HG02798 (cell line): ENCODE data around the gene ADAM30.
"Not testable (repeated sequence)": the region's sequence is repeated elsewhere in the genome, so short reads cannot be mapped to it uniquely, and the experiment has no call there.

Source experiments
- ATAC-seq: cut with Tn5 transposase; IDR thresholded peaks from one replicate; pipeline ENCODE4 v1.9.1; 2021; ENCODE audit warnings: mild to moderate bottlenecking; ENCODE audit not compliant: unreplicated experiment, poor library complexity

Gene ADAM30

GRCh38 chr1:119879510-119880434 lies 16.5 kb downstream of the ADAM30 start:
- no peak for ATAC-seq

- ATAC-seq: no peak
These were observed 18.1 kb downstream of the ADAM30 start for GRCh38 chr1:119878171-119878570.

- no peak for ATAC-seq
These were observed 22.1 kb downstream of the ADAM30 start for GRCh38 chr1:119874186-119874585.

GRCh38 chr1:119873135-119874015 lies 22.9 kb downstream of the ADAM30 start:
- ATAC-seq: no peak

GRCh38 chr1:119871881-119872280 lies 24.4 kb downstream of the ADAM30 start:
- no peak for ATAC-seq

- ATAC-seq: no peak
These were observed 25.3 kb downstream of the ADAM30 start for GRCh38 chr1:119870917-119871596.

- no peak for ATAC-seq
These were observed 26.3 kb downstream of the ADAM30 start for GRCh38 chr1:119869995-119870394.

- ATAC-seq: no peak
These were observed 28.1 kb downstream of the ADAM30 start for GRCh38 chr1:119868176-119868575.

- ATAC-seq: no peak
These were observed 29.9 kb downstream of the ADAM30 start for GRCh38 chr1:119866451-119866850.

GRCh38 chr1:119865627-119866026 lies 30.7 kb downstream of the ADAM30 start:
- ATAC-seq: no peak

GRCh38 chr1:119862276-119862675 lies 34.0 kb downstream of the ADAM30 start:
- no peak for ATAC-seq

- ATAC-seq: no peak
These were observed 34.8 kb downstream of the ADAM30 start for GRCh38 chr1:119861547-119861946.

- ATAC-seq: no peak
These were observed 36.7 kb downstream of the ADAM30 start for GRCh38 chr1:119859647-119860046.

GRCh38 chr1:119858556-119859214 lies 37.6 kb downstream of the ADAM30 start:
- ATAC-seq: not testable (repeated sequence)

- ATAC-seq: no peak
These were observed 38.2 kb downstream of the ADAM30 start for GRCh38 chr1:119858126-119858525.

GRCh38 chr1:119853155-119853554 lies 43.2 kb downstream of the ADAM30 start:
- ATAC-seq: no peak

- ATAC-seq: not testable (repeated sequence)
These were observed 52.1 kb downstream of the ADAM30 start for GRCh38 chr1:119844206-119844605.
